Measurements from ENCODE around the gene N4BP2.
"Not testable (repeated sequence)": the region's sequence is repeated elsewhere in the genome, so short reads cannot be mapped to it uniquely, and the experiment has no call there.

Gene N4BP2

GRCh38 chr4:40056716-40057585, at the start of gene N4BP2:
N4BP2 (plus strand) TSS chr4:40056850; CDS start chr4:40097341, 40,491 bp downstream.
- peak; percentile 32 for DNase-seq (ENCODE audit: low read depth)

GRCh38 chr4:40016007-40016406, 40.6 kb upstream of the N4BP2 start:
- no peak for DNase-seq (ENCODE audit: low read depth)

DNA sequence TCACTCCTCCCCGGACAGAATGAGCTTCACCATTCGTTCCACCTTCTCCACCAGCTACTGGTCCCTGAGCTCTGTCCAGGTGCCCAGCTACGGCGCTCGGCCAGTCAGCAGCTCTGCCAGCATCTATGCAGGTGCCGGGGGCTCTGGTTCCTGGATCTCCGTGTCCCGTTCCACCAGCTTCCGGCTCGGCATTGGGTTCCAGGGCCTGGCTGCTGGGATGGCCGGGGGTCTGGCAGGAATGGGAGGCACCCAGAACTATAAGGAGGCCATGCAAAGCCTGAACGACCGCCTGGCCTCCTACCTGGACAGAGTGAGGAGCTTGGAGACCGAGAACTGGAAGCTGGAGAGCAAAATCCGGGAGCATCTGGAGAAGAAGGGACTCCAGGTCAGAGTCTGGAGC, 36.4 kb upstream of the N4BP2 start:
- no peak for DNase-seq (ENCODE audit: low read depth)

DNA sequence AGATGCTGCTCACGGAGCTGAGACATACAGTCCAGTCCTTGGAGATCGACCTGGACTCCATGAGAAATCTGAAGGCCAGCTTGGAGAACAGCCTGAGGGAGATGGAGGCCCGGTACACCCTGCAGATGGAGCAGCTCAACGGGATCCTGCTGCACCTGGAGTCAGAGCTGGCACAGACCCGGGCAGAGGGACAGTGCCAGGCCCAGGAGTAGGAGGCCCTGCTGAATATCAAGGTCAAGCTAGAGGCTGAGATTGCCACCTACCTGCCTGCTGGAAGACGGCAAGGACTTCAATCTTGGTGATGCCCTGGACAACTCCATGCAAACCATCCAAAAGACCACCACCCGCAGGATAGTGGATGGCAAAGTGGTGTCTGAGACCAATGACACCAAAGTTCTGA, 35.5 kb upstream of the N4BP2 start:
- DNase-seq (ENCODE audit: low read depth): not testable (repeated sequence)

DNA sequence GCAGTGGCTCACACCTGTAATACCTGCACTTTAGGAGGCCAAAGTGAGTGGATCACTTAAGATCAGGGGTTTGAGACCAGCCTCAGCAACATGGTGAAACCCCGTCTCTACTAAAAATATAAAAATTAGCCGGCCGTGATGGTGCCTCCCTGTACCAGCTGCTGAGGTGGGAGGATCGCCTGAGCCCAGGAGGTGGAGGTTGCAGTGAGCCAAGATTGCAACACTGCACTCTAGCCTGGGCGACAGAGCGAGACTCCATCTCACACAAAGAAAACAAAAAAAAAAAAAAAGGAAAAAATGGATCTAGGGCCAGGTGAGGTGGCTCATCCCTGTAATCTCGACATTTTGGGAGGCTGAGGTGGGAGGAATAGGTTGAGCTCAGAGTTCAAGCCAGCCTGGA, 32.6 kb upstream of the N4BP2 start:
- DNase-seq (ENCODE audit: low read depth): not testable (repeated sequence)

- DNase-seq (ENCODE audit: low read depth): no peak
These were observed 23.9 kb upstream of the N4BP2 start for GRCh38 chr4:40032785-40033184.

- DNase-seq (ENCODE audit: low read depth): no peak
These were observed 23.0 kb upstream of the N4BP2 start for GRCh38 chr4:40033613-40034012.

DNA sequence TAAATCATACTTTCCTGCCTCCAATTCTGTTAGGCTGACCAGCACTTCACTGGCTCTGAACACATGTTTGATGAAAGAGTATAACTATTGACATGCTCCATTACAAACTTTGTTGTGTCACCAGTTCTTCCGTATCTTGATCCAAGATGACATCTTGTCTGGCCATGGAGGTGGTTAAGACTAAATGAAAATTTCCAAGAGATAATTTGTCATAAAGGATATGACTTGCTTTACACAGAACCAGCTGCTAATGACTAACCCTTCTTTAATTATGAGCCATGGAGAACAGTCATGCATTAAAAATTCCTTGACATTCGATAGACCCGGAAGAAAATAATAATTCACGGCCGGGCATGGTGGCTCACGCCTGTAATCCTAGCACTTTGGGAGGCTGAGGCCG, 17.7 kb upstream of the N4BP2 start:
- no peak for DNase-seq (ENCODE audit: low read depth)

DNA sequence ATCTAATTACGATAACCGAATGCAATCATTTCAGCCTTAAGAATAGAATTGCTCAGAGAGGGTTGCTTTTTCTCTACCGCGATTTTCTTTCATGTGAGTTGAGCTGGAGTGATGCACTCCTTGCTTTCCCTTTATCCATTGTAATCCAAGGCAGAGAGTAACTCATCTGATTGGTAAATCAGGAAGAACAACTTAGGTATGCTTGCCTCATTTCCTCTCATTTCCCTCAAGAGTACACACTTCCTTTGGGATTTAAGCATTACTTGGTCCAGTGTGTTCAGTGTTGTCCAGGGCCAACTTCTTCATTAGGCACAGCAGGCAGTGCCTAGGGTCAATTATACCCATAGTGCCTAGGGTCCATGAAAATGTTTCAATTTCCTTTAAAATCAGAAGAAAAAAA, 15.7 kb upstream of the N4BP2 start:
- no peak for DNase-seq (ENCODE audit: low read depth)

DNA sequence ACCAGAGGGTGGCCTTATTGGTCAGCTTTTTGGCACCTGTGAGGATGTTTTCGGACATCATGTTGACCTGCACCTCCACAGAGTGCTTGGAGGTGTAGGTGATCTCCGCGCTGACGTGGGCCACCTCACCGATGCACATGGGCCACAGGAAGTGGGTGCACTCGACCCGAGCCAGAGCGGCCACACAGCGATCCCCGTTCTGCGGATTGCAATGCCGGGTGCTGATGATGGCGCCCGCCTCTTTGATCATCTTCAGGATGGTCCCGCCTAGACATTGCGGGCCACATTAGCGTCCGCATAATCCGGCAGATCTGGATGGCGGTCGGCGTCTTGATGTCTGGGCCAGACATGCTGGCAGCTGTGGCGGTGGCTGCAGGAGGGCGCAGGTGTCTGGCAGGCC, 12.9 kb upstream of the N4BP2 start:
- no peak for DNase-seq (ENCODE audit: low read depth)

- DNase-seq (ENCODE audit: low read depth): no peak
These were observed 10.2 kb upstream of the N4BP2 start for GRCh38 chr4:40046311-40046980.

- DNase-seq (ENCODE audit: low read depth): no peak
These were observed 3.5 kb upstream of the N4BP2 start for GRCh38 chr4:40053161-40053560.

- peak; percentile 38 for DNase-seq (ENCODE audit: low read depth)
These were observed 1.2 kb upstream of the N4BP2 start for GRCh38 chr4:40055511-40055862.

DNA sequence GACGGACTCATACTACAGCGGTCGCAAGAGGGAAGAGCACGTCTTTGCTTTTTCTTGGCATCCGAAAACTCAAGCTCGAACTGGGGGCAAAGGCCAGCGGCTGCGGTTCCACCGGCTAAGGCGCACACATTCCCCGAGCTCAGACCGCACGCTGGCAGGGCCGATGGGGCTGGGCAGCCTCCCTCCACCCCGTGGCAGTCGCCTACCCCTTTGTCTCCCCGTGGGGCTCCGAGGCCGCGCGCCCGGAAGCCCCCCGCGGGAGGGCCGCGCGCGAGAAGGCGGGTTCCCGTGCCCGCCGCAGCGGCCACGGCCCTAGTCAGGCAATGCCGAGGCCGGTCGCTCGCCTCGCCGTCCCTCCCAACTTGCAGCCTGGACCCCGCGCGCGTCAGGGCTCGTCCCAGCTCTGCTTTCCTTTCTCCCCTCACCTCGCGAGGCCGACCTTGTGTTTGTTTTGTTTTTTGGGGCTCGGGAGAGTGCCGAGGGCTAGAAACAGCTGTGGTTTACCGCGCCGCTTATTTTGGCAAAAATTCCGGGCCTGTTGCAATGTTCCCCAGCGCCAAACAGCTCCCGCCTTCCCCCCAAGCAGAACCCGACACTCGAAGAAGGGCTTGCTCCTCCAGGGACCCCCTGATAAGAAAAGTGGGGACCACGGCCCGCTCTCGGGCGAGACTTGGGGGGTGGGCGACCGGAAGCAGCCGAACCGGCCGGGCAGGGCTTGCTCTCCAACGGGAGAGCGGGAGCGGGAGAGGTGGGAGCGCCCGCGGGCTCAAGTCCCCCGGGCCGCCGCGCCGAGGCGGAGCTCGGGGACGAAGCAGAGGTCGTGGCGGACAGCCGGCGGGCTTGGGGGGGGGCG, 561 bp upstream of the N4BP2 start:
- peak; percentile 12 for DNase-seq (ENCODE audit: low read depth)

DNA sequence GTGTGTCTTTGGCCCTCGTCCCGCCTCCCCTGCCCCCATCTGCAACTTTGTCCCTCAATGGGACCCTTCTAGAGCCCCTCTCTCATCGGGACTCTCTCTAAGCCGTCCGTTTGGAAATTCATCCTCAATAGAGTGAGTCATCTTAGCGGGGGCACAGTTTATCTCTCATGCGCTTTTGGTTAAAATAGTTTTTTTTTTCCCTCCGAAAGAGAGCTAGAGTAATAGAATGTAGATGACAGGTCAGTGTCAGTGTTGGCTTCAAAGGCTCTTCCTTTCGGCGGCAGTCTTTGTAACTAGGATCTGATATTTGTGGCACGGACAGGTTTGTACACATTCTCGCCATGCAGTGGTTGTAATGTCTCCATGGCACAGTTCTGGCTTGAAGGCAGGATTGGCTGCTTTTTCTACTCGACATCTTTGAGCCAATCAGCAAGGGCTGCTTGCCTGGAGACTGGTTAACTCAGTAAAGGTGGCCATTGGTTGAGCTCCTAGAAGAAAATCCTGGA, 989 bp downstream of the N4BP2 start:
- DNase-seq (ENCODE audit: low read depth): peak; percentile 17

- no peak for DNase-seq (ENCODE audit: low read depth)
These were observed 1.5 kb downstream of the N4BP2 start for GRCh38 chr4:40058121-40058520.

DNA sequence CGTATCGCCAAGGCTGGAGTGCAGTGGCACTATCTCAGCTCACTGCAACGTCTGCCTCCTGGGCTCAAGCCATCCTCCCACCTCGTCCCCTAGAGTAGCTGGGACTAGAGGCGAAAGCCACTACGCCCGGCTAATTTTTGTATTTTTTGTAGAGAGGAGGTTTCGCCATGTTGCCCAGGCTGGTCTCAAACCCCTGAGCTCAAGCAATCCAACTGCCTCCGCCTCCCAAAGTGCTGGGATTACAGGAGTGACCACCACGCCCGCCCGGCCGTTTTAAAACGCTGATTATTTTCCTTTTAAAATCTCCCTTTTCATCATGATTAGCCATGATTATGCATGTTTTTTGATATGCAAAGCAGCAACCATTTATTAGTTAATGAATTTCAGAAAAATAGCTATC, 2.2 kb downstream of the N4BP2 start:
- no peak for DNase-seq (ENCODE audit: low read depth)

- DNase-seq (ENCODE audit: low read depth): no peak
These were observed 2.7 kb downstream of the N4BP2 start for GRCh38 chr4:40059362-40059761.

DNA sequence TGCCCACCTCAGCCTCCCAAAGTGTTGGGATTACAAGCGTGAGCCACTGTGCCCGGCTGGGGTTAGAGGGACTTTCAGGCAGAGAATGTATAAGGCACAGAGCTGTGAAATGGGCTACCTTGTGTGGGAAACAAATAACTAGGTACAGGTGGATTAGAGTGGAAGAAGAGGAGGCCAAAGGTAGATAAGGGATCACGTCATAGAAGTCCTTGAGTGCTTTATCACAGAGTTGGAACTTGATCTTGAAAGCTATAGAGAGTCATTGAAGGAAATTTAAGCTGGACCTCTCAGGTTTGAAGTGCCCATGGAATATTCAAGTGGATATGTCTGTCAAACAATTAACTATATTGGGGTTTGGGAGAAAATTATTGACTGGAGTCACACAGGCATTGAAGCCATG, 8.4 kb downstream of the N4BP2 start:
- DNase-seq (ENCODE audit: low read depth): no peak

DNA sequence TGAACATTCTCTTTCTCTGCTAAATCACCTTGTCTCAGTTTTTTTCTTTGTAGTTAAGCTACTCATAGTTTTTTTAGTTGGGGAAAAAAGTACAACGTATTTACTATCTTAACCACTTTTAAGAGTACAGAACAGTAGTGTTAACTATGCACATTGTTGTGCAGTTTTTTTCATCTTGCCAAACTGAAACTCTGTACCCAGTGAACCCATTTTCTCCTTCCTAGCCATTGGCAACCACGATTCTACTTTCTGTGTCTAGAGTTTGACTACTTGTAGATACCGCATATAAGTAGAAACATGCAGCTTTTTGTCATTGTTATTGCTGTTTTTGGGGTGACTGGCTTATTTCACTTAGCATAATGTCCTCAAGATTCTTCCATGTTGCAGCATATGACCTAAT, 10.0 kb downstream of the N4BP2 start:
- DNase-seq (ENCODE audit: low read depth): no peak

DNA sequence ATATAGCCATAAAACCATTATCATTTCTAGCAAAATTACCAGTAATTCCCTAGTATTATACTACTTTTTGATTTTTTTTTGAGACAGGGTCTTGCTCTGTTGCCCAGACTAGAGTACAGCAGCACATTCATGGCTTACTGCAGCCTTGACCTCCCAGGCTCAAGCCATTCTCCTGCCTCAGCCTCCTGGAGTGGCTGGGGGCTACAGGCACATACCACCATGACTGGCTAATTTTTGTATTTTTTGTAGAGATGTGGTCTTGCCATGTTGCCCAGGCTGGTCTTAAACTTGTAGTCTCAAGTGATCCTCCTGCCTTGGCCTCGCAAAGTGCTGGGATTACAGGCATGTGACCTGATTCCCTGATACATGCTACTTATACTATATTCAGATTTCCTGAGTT, 13.7 kb downstream of the N4BP2 start:
- no peak for DNase-seq (ENCODE audit: low read depth)

- DNase-seq (ENCODE audit: low read depth): no peak
These were observed 29.8 kb downstream of the N4BP2 start for GRCh38 chr4:40086421-40086820.

Measured in stimulated activated CD8-positive, alpha-beta memory T cell treated with anti-CD3 and anti-CD28 coated beads, Interleukin-15, amount 100 ng/mL, for 1 hour (primary cell).